ENCODE measurements around the gene DDX27. TPM values are rescaled to one million over a fixed set of nuclear protein-coding genes. Genes with fewer than 3 reads are reported as not detected.
A peak's percentile ranks its signal among the peaks of the same experiment; 100 is the strongest.

Gene DDX27
- total and polyA plus RNA-seq, 2 of the 13 experiments (the other 11 are each of a cell fraction or from before 2014, with no cell fraction given) = 42.6 to 72.8 TPM

DNA sequence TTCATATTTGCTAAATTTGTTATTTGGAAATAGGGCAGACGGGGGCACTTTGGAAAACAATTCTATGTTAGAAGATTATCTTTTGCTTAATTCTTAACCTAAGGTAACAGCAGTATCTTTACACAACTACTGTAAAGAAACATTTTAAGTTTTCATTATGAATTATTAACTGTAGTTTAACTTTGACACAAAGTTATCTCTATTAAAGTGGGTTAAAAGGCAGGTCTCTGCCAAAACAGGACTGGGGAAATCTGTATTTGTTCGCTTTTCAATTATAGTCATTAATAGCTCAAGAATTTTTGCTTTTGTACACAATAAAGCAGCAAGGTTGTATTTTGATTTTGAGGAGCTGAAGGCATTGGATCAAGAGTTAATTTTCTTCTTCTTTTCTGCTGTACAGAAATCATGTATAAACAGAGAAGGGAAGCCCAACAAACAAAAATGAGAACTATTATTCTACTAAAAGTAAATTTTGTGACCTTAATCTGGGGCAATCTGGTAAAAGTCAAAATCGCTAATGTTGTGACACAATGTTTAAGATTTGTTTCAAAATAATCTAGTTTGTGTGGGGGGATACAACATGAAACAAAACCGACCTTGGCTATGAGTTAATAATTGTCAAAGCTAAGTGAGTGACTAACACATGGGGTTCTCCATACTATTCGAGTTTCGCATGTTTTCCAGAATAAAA, 34.0 kb upstream of the DDX27 start (continued):
- TF ChIP-seq KLF9 (CRISPR knock-in tag; IDR thresholded peaks at IDR 0.05; ENCODE audit: low read depth) (no peak), ZNF660 (CRISPR knock-in tag; IDR thresholded peaks at IDR 0.05; ENCODE audit: borderline replicate concordance, low read depth) (no peak), FOXK1 (CRISPR knock-in tag; IDR thresholded peaks at IDR 0.05; ENCODE audit: borderline replicate concordance, low read depth) (no peak), FOXA1 (IDR thresholded peaks at IDR 0.05) (no peak), FOXA1 (CRISPR knock-in tag; IDR thresholded peaks at IDR 0.05) (no peak), SIX1 (CRISPR knock-in tag; IDR thresholded peaks at IDR 0.05; ENCODE audit: borderline replicate concordance) (0 out of 2 replicates have a peak, but pooled peaks have one; percentile 14), KAT2B (IDR thresholded peaks at IDR 0.05; ENCODE audit: borderline replicate concordance, low read depth, low read length) (no peak), ZNF431 (CRISPR knock-in tag; IDR thresholded peaks at IDR 0.05; ENCODE audit: borderline replicate concordance, low read depth) (no peak), SP140L (CRISPR knock-in tag; IDR thresholded peaks at IDR 0.05; ENCODE audit: borderline replicate concordance) (no peak), DMAP1 (CRISPR knock-in tag; IDR thresholded peaks at IDR 0.05) (no peak; the same call in 1 of the 2 replicates), MXI1 (IDR thresholded peaks at IDR 0.05; ENCODE audit: borderline replicate concordance, low read depth, low read length) (no peak; the same call in 2 of the 3 replicates), FLYWCH1 (CRISPR knock-in tag; IDR thresholded peaks at IDR 0.05) (no peak), RBFOX2 (IDR thresholded peaks at IDR 0.05; ENCODE audit: low read depth, low read length) (peak; percentile 48; the same call in 1 of the 2 replicates), NR2F2 (IDR thresholded peaks at IDR 0.05; ENCODE audit: borderline replicate concordance, low read depth) (no peak), ZNF747 (CRISPR knock-in tag; IDR thresholded peaks at IDR 0.05; ENCODE audit: borderline replicate concordance) (no peak), ZNF12 (CRISPR knock-in tag; IDR thresholded peaks at IDR 0.05) (no peak)
- TF ChIP-seq, protein P1, sequence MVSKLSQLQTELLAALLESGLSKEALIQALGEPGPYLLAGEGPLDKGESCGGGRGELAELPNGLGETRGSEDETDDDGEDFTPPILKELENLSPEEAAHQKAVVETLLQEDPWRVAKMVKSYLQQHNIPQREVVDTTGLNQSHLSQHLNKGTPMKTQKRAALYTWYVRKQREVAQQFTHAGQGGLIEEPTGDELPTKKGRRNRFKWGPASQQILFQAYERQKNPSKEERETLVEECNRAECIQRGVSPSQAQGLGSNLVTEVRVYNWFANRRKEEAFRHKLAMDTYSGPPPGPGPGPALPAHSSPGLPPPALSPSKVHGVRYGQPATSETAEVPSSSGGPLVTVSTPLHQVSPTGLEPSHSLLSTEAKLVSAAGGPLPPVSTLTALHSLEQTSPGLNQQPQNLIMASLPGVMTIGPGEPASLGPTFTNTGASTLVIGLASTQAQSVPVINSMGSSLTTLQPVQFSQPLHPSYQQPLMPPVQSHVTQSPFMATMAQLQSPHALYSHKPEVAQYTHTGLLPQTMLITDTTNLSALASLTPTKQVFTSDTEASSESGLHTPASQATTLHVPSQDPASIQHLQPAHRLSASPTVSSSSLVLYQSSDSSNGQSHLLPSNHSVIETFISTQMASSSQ (IDR thresholded peaks at IDR 0.05; ENCODE audit: low read depth) = peak; percentile 98
- TF ChIP-seq, protein P1 (CRISPR knock-in tag; IDR thresholded peaks at IDR 0.05; ENCODE audit: borderline replicate concordance) = peak; percentile 98
- TF ChIP-seq, protein P2, sequence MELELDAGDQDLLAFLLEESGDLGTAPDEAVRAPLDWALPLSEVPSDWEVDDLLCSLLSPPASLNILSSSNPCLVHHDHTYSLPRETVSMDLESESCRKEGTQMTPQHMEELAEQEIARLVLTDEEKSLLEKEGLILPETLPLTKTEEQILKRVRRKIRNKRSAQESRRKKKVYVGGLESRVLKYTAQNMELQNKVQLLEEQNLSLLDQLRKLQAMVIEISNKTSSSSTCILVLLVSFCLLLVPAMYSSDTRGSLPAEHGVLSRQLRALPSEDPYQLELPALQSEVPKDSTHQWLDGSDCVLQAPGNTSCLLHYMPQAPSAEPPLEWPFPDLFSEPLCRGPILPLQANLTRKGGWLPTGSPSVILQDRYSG (CRISPR knock-in tag; IDR thresholded peaks at IDR 0.05) = peak; percentile 59
- TF ChIP-seq, protein P3, sequence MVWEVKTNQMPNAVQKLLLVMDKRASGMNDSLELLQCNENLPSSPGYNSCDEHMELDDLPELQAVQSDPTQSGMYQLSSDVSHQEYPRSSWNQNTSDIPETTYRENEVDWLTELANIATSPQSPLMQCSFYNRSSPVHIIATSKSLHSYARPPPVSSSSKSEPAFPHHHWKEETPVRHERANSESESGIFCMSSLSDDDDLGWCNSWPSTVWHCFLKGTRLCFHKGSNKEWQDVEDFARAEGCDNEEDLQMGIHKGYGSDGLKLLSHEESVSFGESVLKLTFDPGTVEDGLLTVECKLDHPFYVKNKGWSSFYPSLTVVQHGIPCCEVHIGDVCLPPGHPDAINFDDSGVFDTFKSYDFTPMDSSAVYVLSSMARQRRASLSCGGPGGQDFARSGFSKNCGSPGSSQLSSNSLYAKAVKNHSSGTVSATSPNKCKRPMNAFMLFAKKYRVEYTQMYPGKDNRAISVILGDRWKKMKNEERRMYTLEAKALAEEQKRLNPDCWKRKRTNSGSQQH (CRISPR knock-in tag; IDR thresholded peaks at IDR 0.05; ENCODE audit: low read depth) = peak; percentile 32
